ENCODE measurements around the gene NFIX. TPM values are rescaled to one million over a fixed set of nuclear protein-coding genes. Genes with fewer than 3 reads are reported as not detected.

NFIX gene
- total and polyA plus RNA-seq, 7 donors = 10.6 to 104 (median 44.1) TPM

DNA sequence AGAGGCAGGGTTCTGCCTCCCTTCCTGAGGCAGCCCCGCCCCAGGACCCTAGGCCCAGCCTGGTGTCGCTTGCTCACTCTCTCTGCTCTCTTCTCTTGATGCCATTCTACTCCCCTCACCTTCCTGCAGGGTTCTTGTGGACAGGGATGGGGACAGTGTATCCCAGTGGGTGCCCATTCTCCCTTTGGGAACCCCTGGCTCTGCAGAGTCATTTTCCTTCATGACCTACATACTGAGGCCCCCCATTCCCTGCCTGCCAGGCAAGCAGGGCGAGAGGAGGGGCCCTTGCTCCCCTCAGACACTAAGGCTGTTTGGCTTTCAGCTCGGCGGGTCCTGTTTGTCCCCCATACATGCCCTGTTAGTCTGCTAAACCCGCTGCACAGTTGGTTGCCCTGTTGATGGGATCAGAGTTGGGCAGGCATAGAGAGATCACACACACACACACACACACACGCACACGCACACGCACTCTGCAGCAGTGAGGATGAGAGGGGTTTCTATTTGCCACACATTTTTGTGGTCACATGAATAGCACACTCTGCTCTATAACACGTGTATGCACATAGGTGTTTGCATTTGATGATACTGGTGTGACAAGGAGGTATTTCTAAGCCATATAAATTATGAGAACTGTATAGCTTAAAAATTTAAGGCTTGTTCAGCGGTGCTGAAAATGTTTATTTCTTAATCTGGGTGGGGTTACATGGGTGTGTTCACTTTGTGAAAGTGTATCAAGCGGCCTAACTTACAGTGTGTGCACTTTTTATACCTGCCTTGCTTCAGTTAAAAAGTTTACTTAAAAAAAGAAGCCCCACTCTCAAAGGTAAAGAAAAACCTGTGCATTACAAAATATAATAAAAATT lies 20.3 kb downstream of the NFIX start:
- no peak for DNase-seq
- H3K4me3 ChIP-seq = no peak overlapping the region
- intact Hi-C loops (cut with DNase I) = no loop called here
- TF ChIP-seq EP300 (IDR thresholded peaks at IDR 0.05) = no peak
- H3K36me3 ChIP-seq = no peaks in the 10 kb centered on the region
- no peaks in the 10 kb centered on the region for H3K9me3 ChIP-seq
- 50 to 70% methylated on average over 12 of the region's 12 CpGs for WGBS, 2 donors
- peaks cover 0 to 100% (median 99%) of the 10 kb centered on the region in 4 donors for H3K4me1 ChIP-seq
- H3K27ac ChIP-seq = peak overlapping the region; percentile 91 to 98 (median 95)
- H3K27me3 ChIP-seq = no peaks in the 10 kb centered on the region

DNA sequence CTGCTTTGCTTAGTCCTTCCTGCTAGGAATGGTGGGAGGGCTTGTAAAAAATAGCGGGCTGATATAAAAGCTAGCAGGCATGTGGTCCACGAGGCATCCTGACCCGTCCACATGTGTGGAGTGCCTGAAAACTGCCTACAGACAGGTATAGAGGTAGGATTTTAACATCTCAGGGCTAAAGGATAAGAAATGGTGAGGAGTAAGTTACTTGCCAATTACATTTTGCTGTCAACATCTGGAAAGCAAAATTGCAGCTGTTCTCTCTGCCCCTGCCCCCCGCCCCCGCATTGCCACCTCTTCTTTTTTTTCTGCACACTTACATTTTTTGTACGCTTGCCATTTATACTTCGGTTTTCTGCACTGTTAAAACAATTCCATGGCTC lies 21.0 kb downstream of the NFIX start:
- 59 to 66% methylated on average over 7 of the region's 7 CpGs for WGBS, 2 donors
- no peaks in the 10 kb centered on the region for H3K27me3 ChIP-seq
- H3K36me3 ChIP-seq = no peaks in the 10 kb centered on the region
- H3K4me1 ChIP-seq = peaks cover 0 to 100% (median 99%) of the 10 kb centered on the region in 4 donors
- TF ChIP-seq POLR2A (IDR thresholded peaks at IDR 0.05) (no peak), EP300 (IDR thresholded peaks at IDR 0.05) (no peak)
- intact Hi-C loops (cut with DNase I) = no loop called here
- H3K27ac ChIP-seq = peak overlapping the region; percentile 91 to 98 (median 95)
- no peak for DNase-seq
- H3K4me3 ChIP-seq = peak overlapping the region in 2 of 4 donors; percentile 37 to 38
- no peaks in the 10 kb centered on the region for H3K9me3 ChIP-seq

DNA sequence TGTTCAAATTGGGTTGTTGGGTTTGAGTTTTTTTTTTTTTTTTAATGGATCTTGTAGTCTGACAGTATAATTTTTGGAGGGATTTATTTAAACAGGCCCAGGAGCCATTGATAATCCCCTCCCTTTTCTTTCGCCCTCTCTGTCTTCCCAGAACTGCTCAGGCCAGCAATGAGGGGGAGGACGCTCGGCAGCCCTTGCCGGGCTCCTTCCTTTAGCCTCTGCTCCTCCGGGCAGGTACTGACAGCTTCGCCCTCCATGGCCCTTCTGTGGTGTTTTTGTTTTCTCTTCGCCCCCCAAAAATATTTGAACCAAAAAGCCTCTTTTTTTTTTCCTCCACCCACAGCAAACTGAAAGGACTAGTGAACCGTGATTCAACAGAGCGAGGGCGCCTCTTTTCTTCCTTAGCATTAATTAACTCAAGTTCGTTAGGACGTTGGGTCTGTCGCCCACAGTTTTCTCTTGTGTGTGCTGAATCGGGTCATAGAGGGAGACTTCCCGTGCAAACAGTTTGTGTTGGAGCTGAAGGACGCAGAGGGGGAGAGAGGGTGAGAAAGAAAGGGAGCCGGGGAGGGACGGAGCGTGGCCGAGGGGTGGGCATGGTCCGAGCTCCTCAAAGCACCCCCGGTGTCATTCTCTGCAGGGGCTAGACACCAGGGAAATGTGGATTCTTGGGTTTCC lies 21.5 kb downstream of the NFIX start:
- H3K27ac ChIP-seq = peak overlapping the region; percentile 91 to 98 (median 95)
- DNase-seq = no peak
- TF ChIP-seq EP300 (IDR thresholded peaks at IDR 0.05) = no peak
- no peak for TF ChIP-seq POLR2AphosphoS5 (IDR thresholded peaks at IDR 0.05)
- TF ChIP-seq, protein P1, sequence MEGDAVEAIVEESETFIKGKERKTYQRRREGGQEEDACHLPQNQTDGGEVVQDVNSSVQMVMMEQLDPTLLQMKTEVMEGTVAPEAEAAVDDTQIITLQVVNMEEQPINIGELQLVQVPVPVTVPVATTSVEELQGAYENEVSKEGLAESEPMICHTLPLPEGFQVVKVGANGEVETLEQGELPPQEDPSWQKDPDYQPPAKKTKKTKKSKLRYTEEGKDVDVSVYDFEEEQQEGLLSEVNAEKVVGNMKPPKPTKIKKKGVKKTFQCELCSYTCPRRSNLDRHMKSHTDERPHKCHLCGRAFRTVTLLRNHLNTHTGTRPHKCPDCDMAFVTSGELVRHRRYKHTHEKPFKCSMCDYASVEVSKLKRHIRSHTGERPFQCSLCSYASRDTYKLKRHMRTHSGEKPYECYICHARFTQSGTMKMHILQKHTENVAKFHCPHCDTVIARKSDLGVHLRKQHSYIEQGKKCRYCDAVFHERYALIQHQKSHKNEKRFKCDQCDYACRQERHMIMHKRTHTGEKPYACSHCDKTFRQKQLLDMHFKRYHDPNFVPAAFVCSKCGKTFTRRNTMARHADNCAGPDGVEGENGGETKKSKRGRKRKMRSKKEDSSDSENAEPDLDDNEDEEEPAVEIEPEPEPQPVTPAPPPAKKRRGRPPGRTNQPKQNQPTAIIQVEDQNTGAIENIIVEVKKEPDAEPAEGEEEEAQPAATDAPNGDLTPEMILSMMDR (IDR thresholded peaks at IDR 0.05) = no peak
- no peak for TF ChIP-seq POLR2A (IDR thresholded peaks at IDR 0.05)
- H3K36me3 ChIP-seq = no peaks in the 10 kb centered on the region
- intact Hi-C loops (cut with DNase I) = no loop called here
- H3K4me3 ChIP-seq = peak overlapping the region in 3 of 4 donors; percentile 22 to 38 (median 37)
- 68 to 83% methylated on average over 22 of the region's 22 CpGs for WGBS, 2 donors
- H3K4me1 ChIP-seq = peaks cover 0 to 100% (median 99%) of the 10 kb centered on the region in 4 donors
- H3K9me3 ChIP-seq = no peaks in the 10 kb centered on the region
- no peaks in the 10 kb centered on the region for H3K27me3 ChIP-seq

DNA sequence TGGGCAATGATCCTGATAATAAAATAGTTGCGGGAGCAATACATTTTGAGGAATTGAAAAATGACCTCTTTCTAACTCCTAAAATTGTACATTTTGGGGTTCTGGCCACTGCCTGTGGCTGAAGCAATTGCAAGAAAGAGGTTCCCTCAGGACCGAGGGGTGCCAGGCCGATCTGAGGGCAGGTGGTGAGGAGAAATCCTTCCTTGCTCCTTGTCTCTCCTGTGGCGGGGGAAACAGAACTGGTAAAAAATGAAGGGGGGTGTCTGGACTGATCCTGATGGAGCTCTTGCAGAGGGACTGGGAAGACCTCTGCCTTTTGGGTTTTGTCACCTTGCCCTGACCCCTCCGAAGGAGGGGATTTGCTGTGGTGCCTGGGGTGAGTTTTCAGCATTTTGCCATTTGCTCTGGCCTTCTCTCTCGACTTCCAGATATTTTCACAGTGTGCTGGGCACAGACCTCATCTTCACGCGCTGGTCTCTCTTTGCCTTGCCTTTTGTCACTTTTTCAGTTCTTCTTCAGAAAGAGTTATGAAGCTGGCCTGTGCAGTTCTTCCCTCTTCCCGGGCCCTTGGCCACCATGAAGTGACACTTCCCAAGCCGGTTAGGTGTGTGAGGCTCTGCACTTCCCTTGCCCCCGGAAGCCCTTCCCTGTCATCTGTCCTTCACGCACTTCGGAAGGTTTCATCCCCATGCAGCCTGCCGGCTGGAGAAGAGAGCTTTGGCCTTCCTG lies 22.2 kb downstream of the NFIX start:
- Histone ChIP-seq H3K27ac (peak overlapping the region; percentile 91 to 98 (median 95)), H3K27me3 (no peaks in the 10 kb centered on the region), H3K4me1 (peaks cover 0 to 100% (median 98%) of the 10 kb centered on the region in 4 donors), H3K36me3 (no peaks in the 10 kb centered on the region), H3K4me3 (peak overlapping the region in 3 of 4 donors; percentile 22 to 38 (median 37)), H3K9me3 (no peaks in the 10 kb centered on the region)
- no peak for DNase-seq
- 70 to 76% methylated on average over 14 of the region's 14 CpGs for WGBS, 2 donors
- TF ChIP-seq EP300 (IDR thresholded peaks at IDR 0.05) (no peak), POLR2A (IDR thresholded peaks at IDR 0.05) (no peak), POLR2AphosphoS5 (IDR thresholded peaks at IDR 0.05) (no peak)
- TF ChIP-seq, protein P1 (IDR thresholded peaks at IDR 0.05) = no peak
- intact Hi-C loops (cut with DNase I) = no loop called here

DNA sequence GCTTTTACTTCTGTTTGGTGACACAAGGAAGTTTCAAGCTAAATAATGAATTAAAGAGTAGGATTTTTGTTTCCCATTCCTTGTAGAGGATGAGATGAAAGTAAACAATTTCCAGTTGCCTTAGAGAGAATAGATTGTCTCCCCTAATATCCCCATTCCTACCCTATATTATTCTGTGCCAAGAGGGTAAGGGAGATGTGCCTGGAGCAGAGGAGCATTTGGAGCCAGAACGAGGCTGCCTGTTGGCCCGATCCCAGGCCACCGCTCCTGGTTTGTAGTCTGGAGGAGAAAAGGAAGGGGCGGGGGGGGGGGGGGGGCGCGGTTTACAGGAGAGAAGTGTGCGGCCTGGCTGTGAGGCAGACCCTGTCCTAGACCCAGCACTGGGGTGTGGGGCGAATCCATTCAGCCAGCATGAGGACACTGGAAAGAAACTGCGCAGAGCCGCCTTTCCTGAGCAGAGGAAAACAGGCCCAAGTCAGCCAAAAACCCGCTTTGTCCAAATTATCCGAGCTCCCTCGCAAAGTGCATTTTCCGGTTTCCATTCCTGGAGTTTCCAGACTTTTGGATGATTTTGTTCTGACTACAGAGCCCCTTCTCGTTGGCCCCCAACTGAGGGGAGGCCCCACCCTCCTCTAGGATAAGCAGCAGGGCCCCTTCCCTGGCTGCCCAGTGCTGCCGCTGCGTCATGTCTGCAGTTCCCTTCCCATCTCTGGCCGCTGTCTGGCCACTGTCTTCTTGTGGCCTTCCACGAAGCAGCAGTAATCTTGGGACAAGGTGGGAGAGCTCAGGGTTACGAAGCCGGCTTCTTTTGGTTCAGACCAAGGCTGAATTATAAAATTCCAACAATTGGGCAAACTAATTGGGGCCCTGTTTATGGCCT lies 23.0 kb downstream of the NFIX start:
- H3K36me3 ChIP-seq = no peaks in the 10 kb centered on the region
- WGBS, 2 donors = 63 to 67% methylated on average over 20 to 21 of the region's 21 CpGs
- H3K4me3 ChIP-seq = peak overlapping the region in 3 of 4 donors; percentile 22 to 38 (median 37)
- H3K9me3 ChIP-seq = no peaks in the 10 kb centered on the region
- intact Hi-C loops (cut with DNase I) = no loop called here
- H3K27ac ChIP-seq = peak overlapping the region; percentile 91 to 98 (median 95)
- peak; percentile 93 for DNase-seq
- peaks cover 0 to 97% (median 91%) of the 10 kb centered on the region in 4 donors for H3K4me1 ChIP-seq
- TF ChIP-seq, protein P1 (IDR thresholded peaks at IDR 0.05) = no peak
- TF ChIP-seq POLR2AphosphoS5 (IDR thresholded peaks at IDR 0.05) = peak in 2 of 4 donors; percentile 24 to 27
- TF ChIP-seq POLR2A (IDR thresholded peaks at IDR 0.05) = no peak
- no peak for TF ChIP-seq EP300 (IDR thresholded peaks at IDR 0.05)
- H3K27me3 ChIP-seq = no peaks in the 10 kb centered on the region

All from sigmoid colon (tissue), 7 donors.